ENCODE data around the gene MUTYH.

GRCh38 chr1:45304311-45305081 lies 35.7 kb downstream of the MUTYH start:
- TF ChIP-seq CTCF (IDR thresholded peaks at IDR 0.05) (peak in 2 of 5 experiments; percentile 20 to 29), POLR2AphosphoS5 (IDR thresholded peaks at IDR 0.05) (no peak)

All from transverse colon (tissue), 4 donors.